Stimulated activated CD8-positive, alpha-beta memory T cell treated with anti-CD3 and anti-CD28 coated beads, Interleukin-15, amount 100 ng/mL, for 1 hour (primary cell): ENCODE results near the gene PALLD.

Source experiments
- DNase-seq: peaks from one replicate; pipeline ENCODE4 v3.0.0-alpha.2; 2020; ENCODE audit warnings: low read depth

Gene PALLD

DNA sequence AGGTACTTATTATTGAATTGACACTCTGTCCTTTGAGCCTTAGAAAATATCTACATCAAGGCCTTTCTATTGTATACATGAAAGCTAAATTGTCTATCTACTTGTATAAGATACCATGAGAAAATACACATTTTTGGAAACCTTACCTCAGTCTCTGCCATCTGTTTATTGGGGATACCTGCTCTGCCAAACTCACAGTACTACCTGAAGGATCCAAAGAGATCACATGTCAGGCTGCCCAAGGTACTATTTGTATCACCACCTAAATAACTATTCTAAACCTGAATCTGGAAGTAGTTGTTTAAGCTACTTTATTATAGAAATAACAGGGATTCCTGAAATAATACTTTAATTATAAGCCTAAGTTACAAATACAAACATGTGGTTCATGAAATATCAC, 126.2 kb downstream of the PALLD start:
- DNase-seq, result no peak

DNA sequence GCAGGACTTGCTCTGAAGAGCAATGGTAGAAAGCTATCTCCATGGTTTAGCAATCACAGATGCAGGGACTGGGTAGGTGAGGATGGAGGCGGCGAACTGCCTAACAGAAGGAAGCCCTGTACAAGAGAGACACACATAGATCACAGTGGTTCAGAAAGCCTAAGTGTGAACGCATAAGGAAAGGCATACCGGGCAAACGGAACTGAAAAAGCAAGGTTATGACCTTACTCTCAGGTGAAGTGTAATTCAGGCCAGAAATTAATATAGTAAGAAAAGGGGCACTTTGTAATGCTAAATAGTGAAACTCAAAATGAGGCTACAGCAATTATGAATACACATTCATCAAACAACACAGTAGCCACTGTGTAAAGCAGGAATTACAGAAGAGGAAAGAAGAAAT, 126.6 kb downstream of the PALLD start:
- DNase-seq, result no peak

DNA sequence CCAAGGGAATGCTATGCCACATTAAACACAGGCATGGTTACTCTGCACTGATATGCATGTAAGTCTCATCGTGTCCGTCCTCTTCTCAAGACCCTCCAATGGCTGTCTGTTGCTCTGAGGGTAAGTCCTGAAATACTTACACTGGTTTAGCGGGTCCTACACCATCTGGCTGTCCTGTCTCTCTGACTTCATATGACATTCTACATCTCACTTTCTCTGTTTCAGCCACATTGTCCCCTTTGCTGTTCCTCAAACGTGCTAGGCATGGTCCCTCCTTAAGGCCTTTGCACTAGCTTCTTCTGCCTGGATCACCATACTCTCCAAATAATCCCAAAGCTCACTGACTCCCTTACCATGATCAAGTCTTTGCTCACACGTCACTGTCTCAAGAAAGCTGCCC, 131.4 kb downstream of the PALLD start:
- no peak for DNase-seq

DNA sequence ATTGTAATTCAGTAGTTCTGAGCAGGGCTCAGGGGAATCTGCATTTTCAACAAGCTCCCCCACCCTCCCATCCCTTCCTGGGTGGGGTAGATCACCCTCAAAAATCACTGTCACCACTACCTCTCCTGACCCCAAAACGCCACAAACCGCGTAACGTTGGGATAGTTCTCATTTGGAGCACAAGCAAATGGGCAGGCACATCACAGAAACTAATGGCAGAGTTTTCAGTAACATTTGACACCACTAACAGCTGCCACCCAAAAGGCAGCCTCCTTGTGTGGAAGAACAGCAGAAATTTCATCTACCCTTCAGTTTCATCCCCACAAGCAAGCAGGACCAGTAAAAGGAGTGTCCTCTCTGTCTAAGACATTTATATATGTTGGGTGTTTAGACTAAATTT, 132.7 kb downstream of the PALLD start:
- DNase-seq, result no peak

DNA sequence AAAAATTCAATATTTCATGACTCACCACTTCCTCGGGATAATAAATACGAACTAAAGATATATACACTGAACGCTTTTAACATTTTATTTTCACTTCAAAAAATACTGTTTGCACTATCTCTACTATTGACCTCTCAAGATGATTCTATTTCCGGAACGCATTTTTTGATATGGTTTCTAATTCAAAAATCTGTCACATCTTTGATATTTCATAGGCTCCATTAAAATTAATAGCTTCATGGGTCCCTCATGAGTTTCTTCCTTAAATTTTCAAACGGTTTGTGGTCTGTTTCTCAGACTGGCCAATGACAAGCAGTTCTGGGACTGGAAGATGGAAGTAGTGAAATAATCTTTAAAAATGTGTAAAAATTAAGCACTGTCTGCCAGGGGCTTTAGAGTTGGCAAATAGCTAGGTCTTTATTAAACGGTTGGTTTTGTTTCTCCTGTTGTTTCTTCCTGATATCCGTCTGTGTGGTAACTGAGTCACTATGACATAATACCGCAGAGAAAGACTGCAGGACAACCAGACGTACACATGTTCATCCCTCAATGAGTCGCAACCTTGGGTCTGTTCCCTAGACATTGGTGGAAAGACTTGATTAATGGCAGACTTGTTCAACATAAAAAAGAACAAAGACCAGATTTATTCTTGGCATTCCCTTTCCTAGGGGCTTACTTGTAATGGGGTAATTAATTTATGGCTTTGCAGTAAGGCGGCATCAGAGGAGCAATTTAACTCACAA, 133.8 kb downstream of the PALLD start:
- no peak for DNase-seq

DNA sequence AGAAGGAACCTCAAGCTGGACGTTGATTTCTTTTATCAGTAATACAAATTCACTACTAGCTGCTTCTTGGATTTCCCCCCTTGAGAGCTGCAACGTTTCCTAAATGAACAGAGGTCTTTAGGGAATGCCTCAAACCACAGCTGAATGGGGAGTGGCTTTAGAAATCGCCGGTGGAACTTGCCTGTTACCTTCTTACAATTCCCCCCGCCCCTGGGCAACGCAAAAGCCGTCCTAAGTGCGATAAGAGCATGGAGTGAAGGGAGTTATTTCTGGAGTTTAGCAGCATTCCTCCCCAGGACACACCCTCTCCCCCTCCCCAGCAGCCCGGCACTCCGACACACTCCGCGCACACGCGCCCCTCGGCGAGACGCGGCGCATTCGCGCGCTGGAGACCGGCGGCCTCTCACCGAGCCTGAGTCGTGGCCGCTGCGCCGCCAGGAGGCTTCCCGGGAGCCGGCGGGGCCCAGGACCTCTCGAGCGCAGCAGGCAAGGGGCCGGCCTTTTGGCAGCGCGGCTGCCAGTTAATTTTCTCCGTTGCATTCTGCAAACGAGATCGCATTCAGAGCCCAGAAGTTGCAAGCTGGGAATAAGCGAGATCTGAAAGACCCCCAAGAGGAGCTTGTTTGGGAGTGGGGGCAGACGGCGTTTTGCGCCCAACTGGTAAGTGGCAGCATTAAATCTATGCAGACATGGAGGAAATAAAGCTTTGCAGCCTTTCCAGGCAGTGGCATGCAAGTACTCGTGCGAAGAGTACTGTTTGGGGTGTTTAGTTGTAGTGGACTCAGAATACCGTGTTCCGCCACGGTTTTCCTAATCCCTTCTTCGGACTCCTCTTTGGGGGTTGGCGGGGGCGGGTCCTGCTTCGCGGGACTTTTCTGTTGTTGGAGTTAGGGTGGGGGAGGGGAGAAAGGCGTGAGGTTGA, 134.7 kb downstream of the PALLD start:
- no peak for DNase-seq

DNA sequence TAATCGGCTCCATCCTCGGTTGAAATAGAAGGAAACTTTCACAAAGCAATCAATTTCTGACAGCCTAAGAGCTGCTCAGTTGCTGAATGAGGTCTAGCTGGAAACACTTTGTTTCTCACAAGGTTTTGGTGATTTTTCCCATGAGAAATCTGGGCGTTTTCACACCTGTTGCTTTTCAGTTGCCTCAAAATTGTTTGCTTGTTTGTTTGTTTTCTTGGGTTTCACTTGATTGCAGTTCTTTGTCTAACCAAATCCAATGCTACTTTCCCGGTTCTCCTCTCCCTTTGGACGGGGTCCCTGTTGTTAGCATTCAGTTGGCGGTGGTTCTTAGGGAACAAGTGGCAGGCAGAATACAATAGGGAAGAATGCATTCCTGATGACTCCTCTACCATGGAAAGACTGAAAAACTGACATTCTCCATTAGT, 135.5 kb downstream of the PALLD start:
- DNase-seq, result no peak

DNA sequence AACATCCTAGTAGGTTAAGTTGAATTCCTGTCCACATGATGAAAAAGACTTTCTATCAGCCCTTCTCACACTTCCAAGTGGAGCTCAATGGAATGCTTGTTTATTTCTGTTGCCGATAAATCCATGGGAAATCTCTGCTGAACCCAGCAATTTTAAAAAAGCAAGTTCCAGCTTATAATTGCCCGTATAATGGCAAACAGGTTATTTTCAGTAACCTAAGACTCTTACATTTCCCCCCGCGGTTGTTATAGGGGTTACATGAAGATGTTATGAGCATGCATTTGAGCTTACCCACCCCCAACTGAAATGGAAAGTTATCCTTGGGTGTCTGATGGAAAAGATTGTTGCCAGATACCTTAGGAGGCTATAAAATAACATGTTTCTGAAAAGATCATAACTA, 136.2 kb downstream of the PALLD start:
- no peak for DNase-seq

DNA sequence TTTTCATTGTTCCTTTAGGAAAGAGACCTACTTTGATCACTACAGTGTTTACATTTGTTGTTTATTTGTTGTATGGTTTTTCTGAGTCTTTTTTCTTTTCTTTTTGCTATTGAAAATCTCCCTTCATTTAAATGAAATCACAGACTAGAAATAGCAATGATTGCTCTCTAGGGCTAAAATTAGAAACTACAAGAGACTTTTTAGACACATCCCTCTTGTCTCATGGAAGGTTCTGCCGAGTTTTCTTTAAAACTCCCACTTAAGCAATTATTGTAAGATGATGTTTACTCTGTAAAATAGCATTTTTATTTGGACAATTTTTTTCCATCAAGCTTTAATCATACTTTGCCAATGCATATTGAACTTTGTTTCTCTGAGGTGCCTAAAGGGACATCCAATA, 136.6 kb downstream of the PALLD start:
- DNase-seq, result no peak

DNA sequence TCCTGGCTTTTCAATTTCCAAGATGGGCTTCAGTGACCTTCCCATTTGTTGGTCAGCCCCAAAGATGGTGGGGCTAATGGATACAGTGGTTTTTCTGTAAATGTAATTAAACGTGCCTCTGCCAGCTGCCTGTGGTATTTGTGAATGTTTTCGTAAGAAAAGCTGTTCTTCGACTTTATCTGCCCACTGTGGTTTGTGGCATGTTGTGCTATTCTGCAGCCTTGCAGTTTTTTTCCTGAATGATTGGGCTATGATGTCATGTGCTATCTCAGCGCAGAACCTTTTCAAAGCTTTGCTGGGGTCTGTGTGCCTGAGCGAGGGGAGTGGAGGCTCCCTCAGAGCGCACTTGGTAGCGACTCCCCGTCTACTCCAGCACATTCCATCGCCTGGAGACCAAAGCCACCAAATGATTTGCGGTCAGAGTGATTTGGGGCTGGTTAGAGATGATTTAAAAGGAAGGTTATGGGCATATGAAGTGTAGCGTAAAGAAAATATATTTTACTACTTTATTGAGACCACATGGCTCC, 137.5 kb downstream of the PALLD start:
- DNase-seq, result no peak

DNA sequence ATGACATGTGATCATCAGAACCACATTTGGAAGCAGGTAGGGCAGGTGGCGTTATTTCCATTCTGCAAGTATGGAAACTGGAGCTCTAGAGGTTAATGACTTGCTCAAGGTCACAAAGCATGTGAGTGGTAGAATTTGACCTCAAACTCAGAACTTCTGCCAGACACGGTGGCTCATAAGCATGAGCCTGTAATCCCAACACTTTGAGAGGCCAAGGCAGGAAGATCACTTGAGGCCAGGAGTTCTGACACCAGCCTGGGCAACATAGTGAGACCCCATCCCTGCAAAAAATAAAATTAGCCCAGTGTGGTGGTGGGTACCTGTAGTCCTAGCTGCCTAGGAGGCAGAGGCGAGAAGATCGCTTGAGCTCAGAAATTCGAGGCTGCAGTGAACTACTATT, 139.2 kb downstream of the PALLD start:
- DNase-seq, result no peak

DNA sequence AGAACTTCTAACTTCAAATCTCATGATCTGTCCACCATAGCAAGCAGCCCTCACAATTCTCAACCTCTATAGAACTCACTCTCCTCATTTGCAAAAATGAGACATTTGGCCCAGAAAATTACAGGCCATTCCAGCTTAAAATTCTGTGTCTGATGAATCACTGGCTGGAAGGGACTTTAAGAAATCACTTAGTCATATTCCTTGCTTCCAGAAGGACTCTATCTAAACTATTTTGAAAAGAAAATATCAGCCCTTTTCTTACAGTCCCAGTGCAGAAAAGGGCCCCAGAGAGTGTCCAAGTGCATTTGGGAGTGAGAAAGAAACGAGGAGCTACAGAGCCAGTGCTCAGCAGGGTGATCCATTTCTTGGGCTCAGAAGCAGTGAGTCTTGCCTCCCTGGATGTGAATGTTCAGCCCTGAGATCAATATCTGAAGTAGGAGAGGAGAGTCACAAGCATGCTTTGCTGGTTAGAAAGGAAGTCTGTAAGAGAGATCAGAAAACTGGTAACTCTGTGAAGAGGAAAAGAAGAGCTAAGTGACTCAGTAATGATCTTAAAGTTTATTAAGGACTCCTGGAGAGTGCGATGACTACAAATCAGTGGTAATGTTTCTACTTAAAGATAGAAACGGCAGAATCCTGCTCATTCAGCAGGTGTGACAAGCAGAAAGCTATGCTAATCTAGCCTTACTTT, 139.8 kb downstream of the PALLD start:
- DNase-seq, result no peak

DNA sequence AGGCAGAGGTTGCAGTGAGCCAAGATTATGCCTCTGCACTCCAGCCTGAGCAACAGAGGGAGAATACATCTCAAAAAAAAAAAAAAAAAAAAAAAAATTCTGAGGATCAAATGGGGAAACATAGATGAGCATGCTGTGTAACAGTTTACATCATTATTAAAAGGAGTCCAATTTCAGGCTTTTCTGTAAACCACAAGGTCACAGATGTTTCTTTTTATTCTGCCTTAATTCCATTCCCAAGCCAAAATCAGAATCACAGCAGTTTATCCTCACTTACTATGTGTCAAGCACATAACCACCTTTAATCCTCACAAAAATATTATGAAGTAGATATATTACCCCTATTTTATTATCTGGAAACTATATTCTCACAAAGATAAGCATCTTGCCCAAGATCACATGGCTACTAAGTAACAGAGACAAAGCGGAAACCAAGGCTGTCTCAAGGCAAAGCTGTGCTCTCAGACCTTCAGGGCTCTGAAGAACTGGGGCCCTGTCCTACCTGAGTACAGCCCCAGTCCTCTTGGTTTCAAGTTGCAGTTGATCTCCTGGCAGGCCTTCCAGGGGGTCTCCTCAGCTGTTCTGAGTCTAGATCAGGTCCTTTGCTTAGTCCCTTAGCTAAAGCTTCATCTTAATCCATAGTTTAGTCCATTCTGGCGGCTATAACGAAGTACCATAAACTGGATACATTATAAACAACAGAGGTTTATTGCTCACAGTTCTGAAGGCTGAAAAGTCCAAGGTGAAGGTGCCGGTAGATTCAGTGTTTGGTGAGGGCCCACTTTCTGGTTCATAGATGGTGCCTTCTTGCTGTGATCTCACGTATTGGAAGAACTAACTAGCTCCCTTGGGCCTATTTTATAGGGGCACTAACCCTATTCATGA, 141.3 kb downstream of the PALLD start:
- no peak for DNase-seq

DNA sequence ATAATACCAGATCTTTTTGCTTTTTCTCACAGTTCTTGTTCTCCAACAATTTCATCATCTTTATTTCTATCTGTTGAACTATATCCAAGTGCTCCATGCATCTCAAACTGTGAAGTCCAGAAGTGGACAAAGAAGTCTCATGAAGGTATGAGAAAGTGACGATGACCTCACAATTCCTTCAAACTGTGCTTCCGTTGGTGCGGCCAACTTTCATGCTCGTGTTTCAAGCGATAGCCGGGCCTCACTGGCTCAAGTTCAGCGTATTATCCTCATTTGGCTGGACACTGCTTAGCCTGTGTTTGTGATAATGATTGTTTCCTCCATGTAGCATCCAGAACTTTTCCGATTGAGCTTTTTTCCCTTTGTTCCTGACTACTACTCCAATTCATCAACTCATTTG, 143.1 kb downstream of the PALLD start:
- no peak for DNase-seq

DNA sequence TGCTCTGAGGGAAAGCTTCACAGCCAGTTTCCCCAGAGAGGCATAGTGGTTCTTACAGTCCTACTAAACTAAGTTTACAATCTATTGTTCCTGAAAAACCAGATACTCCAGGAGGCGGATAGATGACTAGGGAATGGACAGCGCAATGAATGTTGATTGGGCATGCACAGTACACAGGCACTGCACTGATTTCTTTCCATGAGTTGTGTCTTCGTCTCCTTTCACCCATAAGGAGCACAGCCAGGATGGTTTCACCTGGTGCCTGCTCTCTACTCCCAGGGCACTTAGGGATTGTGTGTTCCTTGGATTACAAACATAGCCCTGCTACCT, 144.9 kb downstream of the PALLD start:
- DNase-seq, result no peak

DNA sequence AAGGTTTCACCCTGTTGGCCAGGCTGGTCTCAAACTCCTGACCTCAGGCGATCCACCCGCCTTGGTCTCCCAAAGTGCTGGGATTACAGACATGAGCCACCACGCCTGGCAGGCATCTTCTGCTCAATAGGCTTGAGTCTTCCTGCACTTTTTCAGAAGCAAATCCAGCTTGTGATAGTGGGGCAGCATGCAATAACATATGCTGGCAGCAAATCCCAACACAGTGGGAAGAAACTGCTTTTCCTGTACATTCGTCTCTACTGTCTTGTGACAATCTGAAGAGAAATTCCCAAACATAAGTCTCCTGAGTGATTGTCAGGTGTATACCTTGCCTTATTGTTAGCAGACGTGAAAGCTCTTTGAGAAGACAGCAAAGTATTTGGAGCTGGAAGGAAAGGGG, 145.7 kb downstream of the PALLD start:
- DNase-seq, result no peak

DNA sequence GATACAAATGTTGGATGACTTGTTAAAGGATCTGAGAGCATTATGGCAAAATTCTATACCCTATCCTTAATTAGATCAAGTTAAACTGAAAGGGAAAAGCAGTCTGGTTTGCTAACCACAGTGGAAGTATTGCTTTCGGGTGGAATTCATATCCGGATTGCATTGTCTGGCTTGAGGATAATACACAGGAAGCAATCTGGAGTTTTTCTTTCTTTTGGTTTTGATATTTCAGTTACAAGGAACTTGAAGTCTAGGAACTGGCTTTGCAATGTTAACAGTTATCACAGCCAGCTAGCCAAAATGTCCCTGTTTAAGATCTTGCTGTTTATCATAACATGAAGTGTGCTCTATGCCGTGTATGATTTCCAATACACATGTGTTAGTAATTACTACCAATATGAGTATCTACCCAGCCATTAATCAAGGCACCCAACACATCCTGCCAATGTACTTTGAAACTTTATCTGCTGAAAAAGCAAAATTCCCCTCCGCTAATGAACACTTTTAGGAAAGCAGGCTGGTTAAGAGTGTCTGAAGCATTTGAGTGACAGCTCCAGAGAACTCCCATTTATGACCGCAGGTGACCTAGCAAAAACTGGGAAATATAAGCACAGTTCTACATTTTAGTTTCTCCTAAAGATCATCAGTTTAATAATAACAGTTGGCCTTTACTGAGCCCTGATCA, 146.4 kb downstream of the PALLD start:
- DNase-seq, result no peak

DNA sequence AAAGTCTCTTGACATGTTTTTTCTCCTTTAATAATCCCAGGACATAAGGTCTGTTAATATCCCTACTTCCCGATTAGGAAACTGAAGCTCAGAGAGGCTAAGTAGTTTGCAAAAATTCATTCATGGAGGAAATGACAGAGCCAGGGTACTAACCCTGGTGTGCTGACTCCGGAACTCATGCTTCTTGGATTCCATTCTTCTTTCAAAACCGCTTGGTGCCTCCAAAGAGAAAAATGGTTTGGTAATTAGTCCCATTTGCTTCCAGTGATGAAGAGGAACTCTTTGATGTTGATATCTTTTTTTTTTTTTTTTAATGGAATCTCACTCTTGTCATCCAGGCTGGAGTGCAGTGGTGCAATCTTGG, 146.9 kb downstream of the PALLD start:
- DNase-seq, result no peak

DNA sequence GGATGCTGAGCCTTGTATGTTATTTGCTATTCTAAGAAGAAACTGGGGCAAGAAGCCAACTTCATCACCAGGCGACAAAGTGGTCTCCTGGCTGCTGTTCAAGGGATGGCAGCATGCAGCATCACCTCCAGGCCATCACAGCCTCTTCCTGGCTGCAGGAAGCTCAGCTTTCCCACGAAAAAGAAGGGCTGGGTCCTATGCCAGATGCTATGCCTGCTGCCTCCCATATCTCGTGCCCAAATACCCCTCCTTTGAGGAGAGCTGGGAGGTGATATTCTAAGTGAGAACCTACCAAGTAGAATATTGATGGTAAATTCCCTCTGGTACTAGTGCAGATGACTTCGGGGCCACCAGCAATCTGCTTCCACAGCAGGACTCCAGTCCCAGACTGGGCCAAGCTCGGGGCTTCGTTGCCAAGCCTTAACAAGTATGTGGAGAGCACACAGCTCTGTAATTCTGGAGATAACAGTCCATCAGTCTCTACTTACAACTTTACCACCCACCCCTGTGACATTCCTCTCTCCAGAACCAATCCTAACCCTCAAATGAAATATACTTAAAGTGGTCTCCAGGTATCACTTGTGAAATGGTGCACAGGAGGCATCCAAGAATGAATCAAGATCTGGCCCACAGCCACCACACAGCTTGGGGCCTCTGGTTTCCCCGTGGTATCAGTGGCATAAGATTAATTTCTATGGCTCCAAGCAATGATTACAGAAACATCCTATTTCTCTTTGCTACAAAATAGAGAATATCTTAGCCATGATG, 149.3 kb downstream of the PALLD start:
- DNase-seq, result no peak

DNA sequence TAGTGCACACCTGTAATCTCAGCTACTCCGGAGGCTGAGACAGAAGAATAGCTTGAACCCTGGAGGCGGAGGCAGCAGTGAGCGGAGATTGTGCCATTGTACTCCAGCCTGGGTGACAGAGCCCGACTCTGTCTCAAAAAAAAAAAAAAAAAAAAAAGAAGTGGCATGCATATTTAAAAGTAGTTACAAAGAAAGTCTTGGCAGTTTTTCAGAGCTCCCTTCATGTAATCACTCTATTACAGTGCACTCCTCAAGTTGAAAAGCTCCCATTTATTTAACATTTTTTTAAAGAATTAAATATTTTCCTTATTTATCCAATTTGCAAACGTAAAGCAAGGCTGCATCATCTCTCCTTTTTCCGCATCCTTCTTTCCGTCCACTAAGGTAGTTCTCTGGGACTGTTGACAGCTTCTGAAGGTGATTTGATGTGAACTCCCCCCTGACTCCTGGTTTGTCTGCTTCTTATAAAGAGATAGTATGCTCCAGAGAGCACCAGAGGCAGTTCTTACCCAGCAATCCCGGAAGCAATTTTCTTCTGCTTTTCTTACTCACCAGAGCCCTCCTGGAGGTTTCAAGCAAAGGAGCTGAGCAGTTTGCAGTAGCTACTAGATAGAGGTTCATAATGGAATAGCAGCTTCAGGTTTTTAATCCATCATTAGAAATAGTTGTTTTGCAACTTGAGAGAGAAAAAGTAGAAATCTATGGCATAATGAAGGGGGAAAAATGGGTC, 151.0 kb downstream of the PALLD start:
- no peak for DNase-seq
